Panc1 (cell line): Measurements from ENCODE around the gene CLSTN2. TPM values are rescaled to one million over a fixed set of nuclear protein-coding genes. Genes with fewer than 3 reads are reported as not detected.

Source experiments
- ATAC-seq: fragments of 200-7000 bp; cut with Tn5 transposase; 2 replicates; pipeline ENCODE4 v1.9.1; 2020; ENCODE audit warnings: mild to moderate bottlenecking, moderate library complexity
- BruUV-seq: library from RNA; stranded (reverse); fragments of 400-500 nt; replicated peaks from 2 replicates; lab custom pipeline; 2021; lab: Mats Ljungman, UMichigan
- CTCF ChIA-PET: fragments of 300-600 bp; sonication (Branson Sonifier 250); formaldehyde crosslinking; loops from one replicate; lab custom pipeline; 2022; ENCODE audit warnings: antibody characterized with exemption; lab: Charles Lee
- POLR2A ChIA-PET: fragments of 300-600 bp; sonication (Branson Sonifier 250); formaldehyde crosslinking; loops from one replicate; lab custom pipeline; 2022; ENCODE audit warnings: antibody characterized with exemption; lab: Charles Lee
- DNase-seq: peaks from one replicate; pipeline ENCODE4 v3.0.0-alpha.2; 2010; ENCODE audit warnings: low read depth, low spot score
- H3K27ac ChIP-seq: 2 replicates; pipeline ENCODE4 v1.5.1; 2011; ENCODE audit warnings: mild to moderate bottlenecking, low read length, inconsistent platforms
- H3K27me3 ChIP-seq: fragments of 200-500 bp; sonication (Bioruptor generic); 2 replicates; pipeline ENCODE4 v1.6.0; 2014; ENCODE audit warnings: low read length, inconsistent platforms; ENCODE audit not compliant: control insufficient read depth, insufficient read depth
- H3K36me3 ChIP-seq: fragments of 200-500 bp; sonication (Bioruptor generic); 2 replicates; pipeline ENCODE4 v1.5.1; 2014; ENCODE audit warnings: inconsistent platforms, mild to moderate bottlenecking, low read length, moderate library complexity; ENCODE audit not compliant: control insufficient read depth, insufficient read depth
- H3K4me1 ChIP-seq: 2 replicates; pipeline ENCODE4 v1.5.1; 2011; ENCODE audit warnings: inconsistent platforms, mild to moderate bottlenecking, low read length, moderate library complexity; ENCODE audit not compliant: control insufficient read depth, insufficient read depth
- H3K4me3 ChIP-seq, 2 experiments: 2 replicates each; pipeline ENCODE4 v1.5.1; 2011 to 2012; ENCODE audit warnings: low read depth in 2 of 2, low read length in 2 of 2, mild to moderate bottlenecking in 2 of 2, inconsistent platforms in 1 of 2, moderate library complexity in 1 of 2
- H3K9me3 ChIP-seq: fragments of 200-500 bp; sonication (Bioruptor generic); 2 replicates; pipeline ENCODE4 v1.5.1; 2014; ENCODE audit warnings: low read depth, mild to moderate bottlenecking, inconsistent platforms, low read length, moderate library complexity; ENCODE audit not compliant: control insufficient read depth, insufficient read depth
- CTCF ChIP-seq: fragments of 450-650 bp; IDR thresholded peaks from 2 replicates; pipeline ENCODE4 v1.5.1; 2017; ENCODE audit warnings: mild to moderate bottlenecking
- POLR2AphosphoS5 ChIP-seq: IDR thresholded peaks from 2 replicates; pipeline ENCODE4 v1.6.1; 2012; ENCODE audit warnings: mild to moderate bottlenecking, low read depth, low read length, moderate library complexity
- REST ChIP-seq, 2 experiments: IDR thresholded peaks; 2 replicates each; pipeline ENCODE4 v1.6.1; 2011 to 2012; ENCODE audit warnings: low read depth in 2 of 2, control low read depth in 1 of 2, low read length in 1 of 2, mild to moderate bottlenecking in 1 of 2, moderate library complexity in 1 of 2; ENCODE audit not compliant: insufficient read depth in 1 of 2
- SIN3A ChIP-seq: IDR thresholded peaks from 2 replicates; pipeline ENCODE4 v1.6.1; 2012; ENCODE audit warnings: low read depth, mild to moderate bottlenecking, low read length, moderate library complexity, borderline replicate concordance; ENCODE audit not compliant: insufficient read depth
- TCF7L2 ChIP-seq: IDR thresholded peaks from 2 replicates; pipeline ENCODE4 v1.6.1; 2011; ENCODE audit warnings: mild to moderate bottlenecking, low read depth, low read length, inconsistent platforms
- in situ Hi-C: cut with HindIII; loops from 2 replicates; pipeline ENCODE4 v1.10.0; 2016; ENCODE audit warnings: low sequenced_read_pairs, low pct_unique_long_range_greater_than_20kb
- intact Hi-C: fragments of 100-400 bp; cut with micrococcal nuclease; formaldehyde crosslinking; loops from one replicate; pipeline ENCODE4 v1.10.0; 2022; ENCODE audit not compliant: unreplicated experiment
- total RNA-seq: library from RNA; stranded (reverse); gene quantifications from one replicate; pipeline ENCODE4 v1.2.1, GENCODE V29; 2021; ENCODE audit not compliant: unreplicated experiment

CLSTN2 gene
- total RNA-seq, 1 experiment from 2014 or later: 0.03 TPM

- TF ChIP-seq POLR2AphosphoS5 (no peak), CTCF (no peak), TCF7L2 (no peak), REST (IDR thresholded peaks at IDR 0.05; ENCODE audit: insufficient read depth in 1 of 2, low read depth in 2 of 2, low read length in 1 of 2) (no peak), SIN3A (no peak)
- in situ Hi-C loops (no loop called here), intact Hi-C loops (no loop called here)
- POLR2A ChIA-PET: no interaction called here
- no peaks in the 10 kb centered on the region for H3K9me3 ChIP-seq
- no TSS peak for BruUV-seq
- no peak overlapping the region for H3K27ac ChIP-seq
- CTCF ChIA-PET: no interaction called here
- DNase-seq (no peak), ATAC-seq (no peak)
- H3K4me1 ChIP-seq: no peaks in the 10 kb centered on the region
- no peak overlapping the region for H3K4me3 ChIP-seq
- no peaks in the 10 kb centered on the region for H3K36me3 ChIP-seq
- H3K27me3 ChIP-seq: no peaks in the 10 kb centered on the region
These were observed 425.3 kb downstream of the CLSTN2 start for GRCh38 chr3:140360332-140360731.

- no peaks in the 10 kb centered on the region for H3K4me1 ChIP-seq
- H3K27me3 ChIP-seq: no peaks in the 10 kb centered on the region
- no peaks in the 10 kb centered on the region for H3K9me3 ChIP-seq
- CTCF ChIA-PET: no interaction called here
- no peak overlapping the region for H3K27ac ChIP-seq
- BruUV-seq: no TSS peak
- POLR2A ChIA-PET: no interaction called here
- no peak for TF ChIP-seq CTCF
- intact Hi-C loops: no loop called here
- H3K4me3 ChIP-seq: no peak overlapping the region
- no peaks in the 10 kb centered on the region for H3K36me3 ChIP-seq
- ATAC-seq: no peak
- in situ Hi-C loops: no loop called here
- DNase-seq: no peak
These were observed 428.8 kb downstream of the CLSTN2 start for GRCh38 chr3:140363801-140364200.
